Heart left ventricle (tissue), 16 donors: Measurements from ENCODE around the gene COQ6. TPM values are rescaled to one million over a fixed set of nuclear protein-coding genes. Genes with fewer than 3 reads are reported as not detected.
A peak's percentile ranks its signal among the peaks of the same experiment; 100 is the strongest.

Source experiments
- ATAC-seq, 4 donors: fragments of 200-7000 bp; cut with Tn5 transposase; one replicate each; pipeline ENCODE4 v1.9.1; 2020 to 2022; ENCODE audit warnings: moderate library complexity in 4 of 4, mild to moderate bottlenecking in 3 of 4, moderate number of reproducible peaks in 1 of 4
- DNase-seq, 5 donors: peaks; one replicate each; pipeline ENCODE4 v3.0.0-alpha.2; 2020
- H3K27ac ChIP-seq, 12 donors: fragments of 200-600 bp; sonication (generic) in 4 of 12; one replicate each; pipeline versions ENCODE4 v1.5.0 to v1.8.0; 2016 to 2022; ENCODE audit warnings: mild to moderate bottlenecking in 2 of 12
- H3K27me3 ChIP-seq, 9 donors: fragments of 200-600 bp; sonication (generic) in 2 of 9; one replicate each; pipeline versions ENCODE4 v1.5.1 to v1.8.0; 2016 to 2022; ENCODE audit warnings: mild to moderate bottlenecking in 3 of 9
- H3K36me3 ChIP-seq, 9 donors: fragments of 200-600 bp; sonication (generic) in 2 of 9; one replicate each; pipeline versions ENCODE4 v1.5.0 to v1.8.0; 2018 to 2022; ENCODE audit warnings: mild to moderate bottlenecking in 2 of 9
- H3K4me1 ChIP-seq, 12 donors: fragments of 200-600 bp; sonication (generic) in 4 of 12; one replicate each; pipeline versions ENCODE4 v1.5.0 to v1.8.0; 2016 to 2022; ENCODE audit warnings: mild to moderate bottlenecking in 3 of 12
- H3K4me3 ChIP-seq, 12 donors: fragments of 200-600 bp; sonication (generic) in 4 of 12; one replicate each; pipeline versions ENCODE4 v1.5.0 to v1.8.0; 2017 to 2022; ENCODE audit warnings: mild to moderate bottlenecking in 9 of 12, moderate library complexity in 4 of 12
- H3K9me3 ChIP-seq, 12 donors: fragments of 200-600 bp; sonication (generic) in 4 of 12; one replicate each; pipeline versions ENCODE4 v1.5.0 to v1.8.0; 2016 to 2022; ENCODE audit warnings: mild to moderate bottlenecking in 1 of 12
- CTCF ChIP-seq, 12 donors: fragments of 200-600 bp; sonication (generic) in 4 of 12; IDR thresholded peaks; one replicate each; pipeline versions ENCODE4 v1.5.0 to v1.8.0; 2018 to 2022; ENCODE audit warnings: antibody characterized with exemption in 12 of 12, mild to moderate bottlenecking in 5 of 12
- POLR2A ChIP-seq, 2 donors: fragments of 450-650 bp; IDR thresholded peaks; one replicate each; pipeline ENCODE4 v1.6.1; 2017; ENCODE audit warnings: antibody characterized with exemption in 2 of 2, mild to moderate bottlenecking in 2 of 2, moderate library complexity in 2 of 2
- WGBS, 4 donors: extraction: QIAGEN DNeasy Blood & Tissue Kit in 2 of 4; methylation state at CpG; one replicate each; pipeline versions ENCODE4 v1.1.5 to v1.1.7; 2013 to 2018; 5-methylcytosine and 5-hydroxymethylcytosine counted together
- intact Hi-C, 10 donors: fragments of 100-400 bp; cut with DNase I; formaldehyde crosslinking; loops; one replicate each; pipeline versions ENCODE4 v1.11.1 to v1.14.2; 2022
- polyA plus RNA-seq, 2 donors: library from polyadenylated mRNA; stranded (reverse); fragments of 200-250 nt; gene quantifications; one replicate each; pipeline ENCODE4 v1.2.3, GENCODE V29; 2013
- total RNA-seq, 9 donors: library from RNA; depleted of rRNA in 2 of 9; stranded (reverse); fragments of >200 nt in 2 of 9; fragmentation: NEBNext Ultra II Directional in 3 of 9; extraction: Animal tissue kit (Norgen Biotek cat#: 25700) in 3 of 9; gene quantifications; one replicate each; pipeline versions ENCODE4 v1.1.0 to v1.2.4, GENCODE V29; 2016 to 2023
- donor health status: ischemic (EF 13 %, LVEDD 7.1; RV severe dilation, severe dysfunction).
- donor health status: healthy with polysubstance abuse.
- donor health status: DM: no; HTN: yes; CAD: no.
- donor health status: DM: no; HTN: no; CAD: no.
- donor health status: ischemic (EF 25% LVEDD 6.9; RV normal size, moderate dysfunction).
- donor health status: ischemic (EF 25% LVEDD 5.7; RV mildly dilated, moderate dysfunction).
- donor health status: healthy.
- donor health status: DM: yes; HTN: yes; CAD: no.
- donor health status: ischemic (EF 35%, LVEDD 5.7; RV mildly dilated, moderate dysfunction).
- donor health status: nonischemic (EF 11% LVEDD 7.7; RV severe dilation, severe dysfunction).
- donor health status: DM: yes; HTN: yes; CAD: no.
- donor health status: PGD.
- donor health status: ischemic (EF 29% LVEDD 5.4; RV normal size, mild dysfunction).
- donor health status: nonischemic (EF 23%, LVEDD 6.1; RV moderate dilation, normal function).

The COQ6 gene
- total and polyA plus RNA-seq, 11 donors, result 30.4 to 115 (median 41.1) TPM

GRCh38 chr14:73936548-73936947 is 13.6 kb upstream of the COQ6 start:
- DNase-seq, result no peak
- TF ChIP-seq CTCF (IDR thresholded peaks at IDR 0.05), result no peak
- intact Hi-C loops, result no loop called here

GRCh38 chr14:73937012-73937411 is 13.1 kb upstream of the COQ6 start:
- no peak overlapping the region for H3K27ac ChIP-seq
- ATAC-seq (peak in 2 of 4 donors; percentile 36 to 64), DNase-seq (no peak)
- no peak overlapping the region for H3K4me3 ChIP-seq
- no peaks in the 10 kb centered on the region for H3K27me3 ChIP-seq
- TF ChIP-seq POLR2A (IDR thresholded peaks at IDR 0.05) (no peak), CTCF (IDR thresholded peaks at IDR 0.05) (no peak)
- H3K36me3 ChIP-seq, result peaks cover 0 to 98% (median 74%) of the 10 kb centered on the region in 9 donors
- no peaks in the 10 kb centered on the region for H3K9me3 ChIP-seq
- WGBS, 4 donors, result 91 to 98% (median 95%) methylated on average over 2 of the region's 2 CpGs
- intact Hi-C loops, result no loop called here
- H3K4me1 ChIP-seq, result peaks cover 0 to 1% (median 0%) of the 10 kb centered on the region in 12 donors

More at GRCh38 chr14:73936548-73936947, 13.6 kb upstream of the COQ6 start:
- H3K36me3 ChIP-seq, result peaks cover 0 to 98% (median 74%) of the 10 kb centered on the region in 9 donors
- H3K4me1 ChIP-seq, result no peaks in the 10 kb centered on the region
- ATAC-seq, result no peak
- H3K4me3 ChIP-seq, result no peak overlapping the region
- H3K9me3 ChIP-seq, result no peaks in the 10 kb centered on the region
- no peak overlapping the region for H3K27ac ChIP-seq
- no peaks in the 10 kb centered on the region for H3K27me3 ChIP-seq
- WGBS, 4 donors, result 98 to 100% (median 99%) methylated on average over 1 of the region's 1 CpG

GRCh38 chr14:73942180-73942579 is 7.9 kb upstream of the COQ6 start:
- H3K27me3 ChIP-seq, result no peaks in the 10 kb centered on the region
- peaks cover 0 to 93% (median 66%) of the 10 kb centered on the region in 9 donors for H3K36me3 ChIP-seq
- no peak overlapping the region for H3K4me3 ChIP-seq
- no peak for ATAC-seq
- no peak for DNase-seq
- H3K27ac ChIP-seq, result peak overlapping the region in 1 of 12 donors; percentile 60
- intact Hi-C loops, result no loop called here
- TF ChIP-seq POLR2A (IDR thresholded peaks at IDR 0.05), result no peak
- TF ChIP-seq CTCF (IDR thresholded peaks at IDR 0.05), result no peak
- 91 to 96% (median 93%) methylated on average over 2 to 7 of the region's 7 CpGs for WGBS, 4 donors
- peaks cover 0 to 26% (median 0%) of the 10 kb centered on the region in 12 donors for H3K4me1 ChIP-seq
- no peaks in the 10 kb centered on the region for H3K9me3 ChIP-seq

- H3K27ac ChIP-seq, result peak overlapping the region in 1 of 12 donors; percentile 60
- peaks cover 0 to 85% (median 57%) of the 10 kb centered on the region in 9 donors for H3K36me3 ChIP-seq
- peaks cover 0 to 26% (median 0%) of the 10 kb centered on the region in 12 donors for H3K4me1 ChIP-seq
- no peaks in the 10 kb centered on the region for H3K27me3 ChIP-seq
- no peak overlapping the region for H3K4me3 ChIP-seq
- TF ChIP-seq POLR2A (IDR thresholded peaks at IDR 0.05) (no peak), CTCF (IDR thresholded peaks at IDR 0.05) (no peak)
- ATAC-seq (peak in 3 of 4 donors; percentile 54 to 63 (median 60)), DNase-seq (no peak)
- intact Hi-C loops, result no loop called here
- H3K9me3 ChIP-seq, result no peaks in the 10 kb centered on the region
- whole genome bisulfite sequencing, 4 donors, result 59 to 74% (median 64%) methylated on average over 4 of the region's 4 CpGs
Measured at GRCh38 chr14:73943083-73943482, 7.0 kb upstream of the COQ6 start.
